A549 (cell line): ENCODE results near the gene DVL1. TPM values are rescaled to one million over a fixed set of nuclear protein-coding genes. Genes with fewer than 3 reads are reported as not detected.

Experiments used
- ATAC-seq, 2 experiments: fragments of 200-7000 bp in 1 of 2; fragments of >200 bp in 1 of 2; cut with Nextera tagmentation in 1 of 2; cut with Tn5 transposase in 1 of 2; 3 replicates each; pipeline versions ENCODE4 v1.8.0 to v1.9.1; 2018 to 2020; ENCODE audit warnings: mild to moderate bottlenecking in 1 of 2, moderate library complexity in 1 of 2
- CTCF ChIA-PET: fragments of 300-600 bp; sonication (Branson Sonifier 250); formaldehyde crosslinking; extraction: SDS; loops from one replicate; lab custom pipeline; 2021; ENCODE audit warnings: antibody characterized with exemption, inconsistent platforms; lab: Yijun Ruan, JAX
- POLR2A ChIA-PET: fragments of 350-600 bp; formaldehyde crosslinking; extraction: SDS; loops from one replicate; lab custom pipeline; 2021; ENCODE audit warnings: antibody characterized with exemption, inconsistent platforms; lab: Yijun Ruan, JAX
- DNase-seq, 2 experiments: peaks; one replicate each; pipeline versions ENCODE4 v3.0.0 to v3.0.0-alpha.2; 2011 to 2016; ENCODE audit warnings: low read depth in 1 of 2, low spot score in 1 of 2
- FAIRE-seq: peaks from 2 replicates; lab custom pipeline; 2011; peaks lifted over from hg19 to GRCh38; lab: Jason Lieb, UNC
- H3K27ac ChIP-seq, 2 experiments: fragments of >200 bp; sonication (Bioruptor Twin); formaldehyde crosslinking; 3 replicates each; pipeline ENCODE4 v1.5.1; 2016 to 2017
- H3K4me1 ChIP-seq: fragments of >200 bp; sonication (Bioruptor Twin); formaldehyde crosslinking; 3 replicates; pipeline ENCODE4 v1.6.1; 2016
- H3K4me2 ChIP-seq: fragments of >200 bp; sonication (Bioruptor Twin); formaldehyde crosslinking; 3 replicates; pipeline ENCODE4 v1.6.1; 2016
- H3K4me3 ChIP-seq: fragments of >200 bp; sonication (Bioruptor Twin); formaldehyde crosslinking; 3 replicates; pipeline ENCODE4 v1.5.1; 2016
- H3K9me3 ChIP-seq: fragments of >200 bp; sonication (Bioruptor Twin); formaldehyde crosslinking; 3 replicates; pipeline ENCODE4 v1.6.1; 2016
- BHLHE40 ChIP-seq: IDR thresholded peaks from 2 replicates; pipeline ENCODE4 v1.6.1; 2012; ENCODE audit warnings: low read depth, low read length, inconsistent platforms
- CBX2 ChIP-seq: fragments of 200-600 bp; sonication (generic); IDR thresholded peaks from 2 replicates; pipeline ENCODE4 v1.6.1; 2016; ENCODE audit warnings: low read depth, mild to moderate bottlenecking, borderline replicate concordance
- CHD2 ChIP-seq: fragments of 150-350 bp; IDR thresholded peaks from 2 replicates; pipeline ENCODE4 v1.6.1; 2014; ENCODE audit warnings: low read length; ENCODE audit not compliant: partially characterized antibody
- EHF ChIP-seq: fragments of 250-450 bp; sonication (Bioruptor Pico); IDR thresholded peaks from 2 replicates; pipeline ENCODE4 v1.5.0; 2020; ENCODE audit warnings: mild to moderate bottlenecking
- EHMT2 ChIP-seq: fragments of 200-600 bp; sonication (generic); IDR thresholded peaks from 2 replicates; pipeline ENCODE4 v1.6.1; 2016; ENCODE audit warnings: antibody characterized with exemption, low read depth, mild to moderate bottlenecking, moderate library complexity
- EP300 ChIP-seq, 2 experiments: fragments of >200 bp; sonication (Bioruptor Twin); formaldehyde crosslinking; IDR thresholded peaks; 2 replicates in 1 of 2; 3 replicates in 1 of 2; pipeline ENCODE4 v1.6.1; 2016 to 2017
- ESRRA ChIP-seq: fragments of 150-350 bp; IDR thresholded peaks from 2 replicates; pipeline ENCODE4 v1.6.1; 2014; ENCODE audit warnings: mild to moderate bottlenecking, low read length, borderline replicate concordance
- GATA3 ChIP-seq: IDR thresholded peaks from 2 replicates; pipeline ENCODE4 v1.6.1; 2012; ENCODE audit warnings: borderline replicate concordance
- HEYL ChIP-seq: fragments of 250-450 bp; sonication (Bioruptor Pico); IDR thresholded peaks from 2 replicates; pipeline ENCODE4 v1.8.0; 2021; ENCODE audit warnings: mild to moderate bottlenecking, moderate library complexity
- HMGXB4 ChIP-seq: fragments of 250-450 bp; sonication (Bioruptor Pico); IDR thresholded peaks from 2 replicates; pipeline ENCODE4 v1.5.0; 2021; ENCODE audit warnings: mild to moderate bottlenecking, moderate library complexity, borderline replicate concordance
- HOXA7 ChIP-seq: fragments of 250-450 bp; sonication (Bioruptor Pico); IDR thresholded peaks from 2 replicates; pipeline ENCODE4 v1.5.0; 2020; ENCODE audit warnings: mild to moderate bottlenecking, moderate library complexity
- HOXB5 ChIP-seq: fragments of 250-450 bp; sonication (Bioruptor Pico); IDR thresholded peaks from 2 replicates; pipeline ENCODE4 v1.5.0; 2020; ENCODE audit warnings: mild to moderate bottlenecking, moderate library complexity
- KDM1A ChIP-seq: fragments of 200-600 bp; sonication (generic); IDR thresholded peaks from 2 replicates; pipeline ENCODE4 v1.6.1; 2016; ENCODE audit warnings: low read depth, mild to moderate bottlenecking
- NR3C1 ChIP-seq: fragments of >200 bp; sonication (Bioruptor Twin); formaldehyde crosslinking; IDR thresholded peaks from 3 replicates; pipeline ENCODE4 v1.6.1; 2017
- PHF8 ChIP-seq: fragments of 200-600 bp; sonication (generic); IDR thresholded peaks from 2 replicates; pipeline ENCODE4 v1.6.1; 2016; ENCODE audit warnings: low read depth, mild to moderate bottlenecking, antibody characterized with exemption, moderate library complexity, borderline replicate concordance
- RNF2 ChIP-seq: fragments of 200-600 bp; sonication (generic); IDR thresholded peaks from 2 replicates; pipeline ENCODE4 v1.6.1; 2016; ENCODE audit warnings: low read depth, mild to moderate bottlenecking, antibody characterized with exemption, moderate library complexity, borderline replicate concordance
- TP53 ChIP-seq: fragments of 250-450 bp; sonication (Bioruptor Pico); IDR thresholded peaks from 2 replicates; pipeline ENCODE4 v1.5.0; 2021; ENCODE audit warnings: mild to moderate bottlenecking, moderate library complexity
- ZC3H11A ChIP-seq: fragments of 450-650 bp; IDR thresholded peaks from 2 replicates; pipeline ENCODE4 v1.6.1; 2014; ENCODE audit warnings: antibody characterized with exemption, mild to moderate bottlenecking
- ZSCAN20 ChIP-seq: fragments of 250-450 bp; sonication (Bioruptor Pico); IDR thresholded peaks from 2 replicates; pipeline ENCODE4 v1.8.0; 2022; ENCODE audit warnings: mild to moderate bottlenecking, moderate library complexity
- WGBS: methylation state at CpG from one replicate; pipeline ENCODE4 v1.1.6; 2017; ENCODE audit errors: missing lambda C conversion rate; 5-methylcytosine and 5-hydroxymethylcytosine counted together
- polyA plus RNA-seq, 4 experiments: library from polyadenylated mRNA; depleted of rRNA in 3 of 4; stranded (reverse); fragments of >200 nt; fragmentation: RNase III in 1 of 4; extraction: RNeasy Plus Mini Kit Qiagen cat#74134 plus additional on column Dnase treatment in 1 of 4; gene quantifications; 2 replicates in 3 of 4; 3 replicates in 1 of 4; pipeline ENCODE4 v1.2.3, GENCODE V29; 2011 to 2017
- TF ChIP-seq, protein P1 (sequence below): fragments of >200 bp; sonication (Bioruptor Twin); formaldehyde crosslinking; IDR thresholded peaks from 3 replicates; pipeline ENCODE4 v1.5.1; 2016
- TF ChIP-seq, protein P2 (sequence below): fragments of >200 bp; sonication (Bioruptor Twin); formaldehyde crosslinking; IDR thresholded peaks from 3 replicates; pipeline ENCODE4 v1.6.1; 2016
- TF ChIP-seq, protein P3 (sequence below): fragments of 150-350 bp; IDR thresholded peaks from 2 replicates; pipeline ENCODE4 v1.6.1; 2014; ENCODE audit warnings: low read depth, mild to moderate bottlenecking, low read length
- TF ChIP-seq, protein P4 (sequence below): IDR thresholded peaks from 2 replicates; pipeline ENCODE4 v1.6.1; 2012
- TF ChIP-seq, protein P5 (sequence below): fragments of 200-600 bp; sonication (generic); IDR thresholded peaks from 2 replicates; pipeline ENCODE4 v1.6.1; 2016; ENCODE audit warnings: antibody characterized with exemption, mild to moderate bottlenecking, moderate library complexity

Gene DVL1
- polyA plus RNA-seq, 2 of the 4 experiments (the other 2 are of a cell fraction): 12.1 to 48.3 TPM

DNA sequence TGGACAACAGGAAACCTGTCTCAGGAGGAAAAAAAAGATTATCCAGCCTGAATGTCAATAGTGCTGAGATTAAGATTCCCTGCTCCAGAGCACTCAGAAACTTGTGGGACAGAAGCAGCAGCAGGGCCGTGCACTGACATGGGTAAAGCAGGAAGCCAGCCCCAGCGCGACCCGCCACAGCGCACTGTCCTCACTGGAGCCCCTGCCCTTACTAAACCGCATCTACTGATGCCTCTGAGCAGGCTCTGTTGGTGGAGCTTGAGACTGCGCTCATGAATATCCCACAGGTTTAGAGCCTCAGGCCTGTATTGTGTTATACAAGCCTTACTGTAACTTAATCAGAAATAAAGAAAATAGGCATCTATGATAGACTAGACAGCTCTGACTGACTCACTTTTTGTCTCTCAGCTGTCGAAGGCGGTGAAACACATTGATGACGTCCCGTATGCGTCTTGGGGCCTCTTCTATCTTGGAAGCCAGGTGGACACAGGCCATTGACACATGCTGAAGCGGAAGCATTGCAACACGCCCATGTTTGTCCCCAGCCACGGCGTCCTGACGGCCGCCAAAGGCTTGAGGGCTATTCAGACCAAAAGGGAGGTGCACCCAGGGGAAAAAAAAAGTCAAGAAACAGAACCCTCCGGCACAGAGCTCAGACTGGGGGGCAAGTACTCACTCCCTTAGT is 48.8 kb upstream of the DVL1 start:
- peak overlapping the region; percentile 93 to 99 for H3K27ac ChIP-seq
- no peaks in the 10 kb centered on the region for H3K9me3 ChIP-seq
- CTCF ChIA-PET: interaction anchor here (1.0 to 3.6 kb wide), 3 partner anchors 43 to 107 kb away, joined by 3 to 14 read pairs (median 8); no protein-coding TSS in a partner anchor
- POLR2A ChIA-PET: no interaction called here
- DNase-seq (no peak), ATAC-seq (no peak), FAIRE-seq (no peak)
- peak overlapping the region; percentile 80 for H3K4me2 ChIP-seq
- peak overlapping the region; percentile 96 for H3K4me3 ChIP-seq
- no peak for TF ChIP-seq EP300 (IDR thresholded peaks at IDR 0.05)
- no peak for TF ChIP-seq ZSCAN20 (CRISPR knock-in tag)
- no peak for TF ChIP-seq HEYL (CRISPR knock-in tag)
- TF ChIP-seq BHLHE40: no peak
- no peak for TF ChIP-seq NR3C1
- TF ChIP-seq HMGXB4 (CRISPR knock-in tag): no peak
- TF ChIP-seq, protein P1, sequence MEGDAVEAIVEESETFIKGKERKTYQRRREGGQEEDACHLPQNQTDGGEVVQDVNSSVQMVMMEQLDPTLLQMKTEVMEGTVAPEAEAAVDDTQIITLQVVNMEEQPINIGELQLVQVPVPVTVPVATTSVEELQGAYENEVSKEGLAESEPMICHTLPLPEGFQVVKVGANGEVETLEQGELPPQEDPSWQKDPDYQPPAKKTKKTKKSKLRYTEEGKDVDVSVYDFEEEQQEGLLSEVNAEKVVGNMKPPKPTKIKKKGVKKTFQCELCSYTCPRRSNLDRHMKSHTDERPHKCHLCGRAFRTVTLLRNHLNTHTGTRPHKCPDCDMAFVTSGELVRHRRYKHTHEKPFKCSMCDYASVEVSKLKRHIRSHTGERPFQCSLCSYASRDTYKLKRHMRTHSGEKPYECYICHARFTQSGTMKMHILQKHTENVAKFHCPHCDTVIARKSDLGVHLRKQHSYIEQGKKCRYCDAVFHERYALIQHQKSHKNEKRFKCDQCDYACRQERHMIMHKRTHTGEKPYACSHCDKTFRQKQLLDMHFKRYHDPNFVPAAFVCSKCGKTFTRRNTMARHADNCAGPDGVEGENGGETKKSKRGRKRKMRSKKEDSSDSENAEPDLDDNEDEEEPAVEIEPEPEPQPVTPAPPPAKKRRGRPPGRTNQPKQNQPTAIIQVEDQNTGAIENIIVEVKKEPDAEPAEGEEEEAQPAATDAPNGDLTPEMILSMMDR: no peak
- TF ChIP-seq, protein P2, sequence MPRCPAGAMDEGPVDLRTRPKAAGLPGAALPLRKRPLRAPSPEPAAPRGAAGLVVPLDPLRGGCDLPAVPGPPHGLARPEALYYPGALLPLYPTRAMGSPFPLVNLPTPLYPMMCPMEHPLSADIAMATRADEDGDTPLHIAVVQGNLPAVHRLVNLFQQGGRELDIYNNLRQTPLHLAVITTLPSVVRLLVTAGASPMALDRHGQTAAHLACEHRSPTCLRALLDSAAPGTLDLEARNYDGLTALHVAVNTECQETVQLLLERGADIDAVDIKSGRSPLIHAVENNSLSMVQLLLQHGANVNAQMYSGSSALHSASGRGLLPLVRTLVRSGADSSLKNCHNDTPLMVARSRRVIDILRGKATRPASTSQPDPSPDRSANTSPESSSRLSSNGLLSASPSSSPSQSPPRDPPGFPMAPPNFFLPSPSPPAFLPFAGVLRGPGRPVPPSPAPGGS: no peak
- no peak for TF ChIP-seq RNF2
- TF ChIP-seq GATA3: no peak
- no peak for TF ChIP-seq EHF (CRISPR knock-in tag)
- TF ChIP-seq HOXB5 (CRISPR knock-in tag): no peak
- TF ChIP-seq, protein P3, sequence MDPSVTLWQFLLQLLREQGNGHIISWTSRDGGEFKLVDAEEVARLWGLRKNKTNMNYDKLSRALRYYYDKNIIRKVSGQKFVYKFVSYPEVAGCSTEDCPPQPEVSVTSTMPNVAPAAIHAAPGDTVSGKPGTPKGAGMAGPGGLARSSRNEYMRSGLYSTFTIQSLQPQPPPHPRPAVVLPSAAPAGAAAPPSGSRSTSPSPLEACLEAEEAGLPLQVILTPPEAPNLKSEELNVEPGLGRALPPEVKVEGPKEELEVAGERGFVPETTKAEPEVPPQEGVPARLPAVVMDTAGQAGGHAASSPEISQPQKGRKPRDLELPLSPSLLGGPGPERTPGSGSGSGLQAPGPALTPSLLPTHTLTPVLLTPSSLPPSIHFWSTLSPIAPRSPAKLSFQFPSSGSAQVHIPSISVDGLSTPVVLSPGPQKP: no peak
- TF ChIP-seq KDM1A: no peak
- WGBS: 56% methylated on average over 12 of the region's 19 CpGs
- H3K4me1 ChIP-seq: peaks cover 29% of the 10 kb centered on the region

- Histone ChIP-seq H3K27ac (no peak overlapping the region), H3K4me1 (peaks cover 8% of the 10 kb centered on the region), H3K9me3 (no peaks in the 10 kb centered on the region), H3K4me2 (no peak overlapping the region), H3K4me3 (no peak overlapping the region)
- no peak for DNase-seq
- ChIA-PET POLR2A (no interaction called here), CTCF (interaction anchor here (0.6 to 1.9 kb wide), 5 partner anchors 23 to 274 kb away, joined by 4 to 5 read pairs (median 4); no protein-coding TSS in a partner anchor)
- FAIRE-seq: no peak
- 94% methylated on average over 11 of the region's 11 CpGs for WGBS
- ATAC-seq: no peak
- TF ChIP-seq TP53 (CRISPR knock-in tag) (no peak), CHD2 (no peak), CBX2 (no peak), ZC3H11A (no peak), HOXA7 (no peak), EHMT2 (no peak), RNF2 (no peak), HOXB5 (CRISPR knock-in tag) (no peak), PHF8 (no peak), ESRRA (no peak)
- TF ChIP-seq, protein P4, sequence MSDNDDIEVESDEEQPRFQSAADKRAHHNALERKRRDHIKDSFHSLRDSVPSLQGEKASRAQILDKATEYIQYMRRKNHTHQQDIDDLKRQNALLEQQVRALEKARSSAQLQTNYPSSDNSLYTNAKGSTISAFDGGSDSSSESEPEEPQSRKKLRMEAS: no peak
- TF ChIP-seq, protein P5, sequence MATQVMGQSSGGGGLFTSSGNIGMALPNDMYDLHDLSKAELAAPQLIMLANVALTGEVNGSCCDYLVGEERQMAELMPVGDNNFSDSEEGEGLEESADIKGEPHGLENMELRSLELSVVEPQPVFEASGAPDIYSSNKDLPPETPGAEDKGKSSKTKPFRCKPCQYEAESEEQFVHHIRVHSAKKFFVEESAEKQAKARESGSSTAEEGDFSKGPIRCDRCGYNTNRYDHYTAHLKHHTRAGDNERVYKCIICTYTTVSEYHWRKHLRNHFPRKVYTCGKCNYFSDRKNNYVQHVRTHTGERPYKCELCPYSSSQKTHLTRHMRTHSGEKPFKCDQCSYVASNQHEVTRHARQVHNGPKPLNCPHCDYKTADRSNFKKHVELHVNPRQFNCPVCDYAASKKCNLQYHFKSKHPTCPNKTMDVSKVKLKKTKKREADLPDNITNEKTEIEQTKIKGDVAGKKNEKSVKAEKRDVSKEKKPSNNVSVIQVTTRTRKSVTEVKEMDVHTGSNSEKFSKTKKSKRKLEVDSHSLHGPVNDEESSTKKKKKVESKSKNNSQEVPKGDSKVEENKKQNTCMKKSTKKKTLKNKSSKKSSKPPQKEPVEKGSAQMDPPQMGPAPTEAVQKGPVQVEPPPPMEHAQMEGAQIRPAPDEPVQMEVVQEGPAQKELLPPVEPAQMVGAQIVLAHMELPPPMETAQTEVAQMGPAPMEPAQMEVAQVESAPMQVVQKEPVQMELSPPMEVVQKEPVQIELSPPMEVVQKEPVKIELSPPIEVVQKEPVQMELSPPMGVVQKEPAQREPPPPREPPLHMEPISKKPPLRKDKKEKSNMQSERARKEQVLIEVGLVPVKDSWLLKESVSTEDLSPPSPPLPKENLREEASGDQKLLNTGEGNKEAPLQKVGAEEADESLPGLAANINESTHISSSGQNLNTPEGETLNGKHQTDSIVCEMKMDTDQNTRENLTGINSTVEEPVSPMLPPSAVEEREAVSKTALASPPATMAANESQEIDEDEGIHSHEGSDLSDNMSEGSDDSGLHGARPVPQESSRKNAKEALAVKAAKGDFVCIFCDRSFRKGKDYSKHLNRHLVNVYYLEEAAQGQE: no peak
Observed at GRCh38 chr1:1395166-1395565, 45.9 kb upstream of the DVL1 start.
